Hippocampal formation (tissue), 2 donors: ENCODE data around the gene MAD1L1.
A peak's percentile ranks its signal among the peaks of the same experiment; 100 is the strongest.

Experiments
- DNase-seq, 2 donors: peaks; one replicate each; lab custom pipeline; 2025; lab: John Stamatoyannopoulos, UW

The MAD1L1 gene

GRCh38 chr7:2219136-2219535 is 13.6 kb downstream of the MAD1L1 start:
- DNase-seq = no peak

GRCh38 chr7:2218444-2218785 is 14.3 kb downstream of the MAD1L1 start:
- no peak for DNase-seq

GRCh38 chr7:2217716-2218443 is 14.9 kb downstream of the MAD1L1 start:
- DNase-seq = no peak

GRCh38 chr7:2217206-2217605 is 15.5 kb downstream of the MAD1L1 start:
- DNase-seq = no peak

GRCh38 chr7:2215851-2216250 is 16.9 kb downstream of the MAD1L1 start:
- no peak for DNase-seq

- DNase-seq = peak in 1 of 2 donors; percentile 22
Observed at GRCh38 chr7:2214636-2215035, 18.1 kb downstream of the MAD1L1 start.

GRCh38 chr7:2213551-2214215 is 19.1 kb downstream of the MAD1L1 start:
- DNase-seq = no peak

- no peak for DNase-seq
Observed at GRCh38 chr7:2212906-2213305, 19.8 kb downstream of the MAD1L1 start.

- no peak for DNase-seq
Observed at GRCh38 chr7:2211926-2212325, 20.8 kb downstream of the MAD1L1 start.

- no peak for DNase-seq
Observed at GRCh38 chr7:2211259-2211880, 21.4 kb downstream of the MAD1L1 start.

- no peak for DNase-seq
Observed at GRCh38 chr7:2210551-2211258, 22.0 kb downstream of the MAD1L1 start.

- DNase-seq = no peak
Observed at GRCh38 chr7:2209961-2210323, 22.8 kb downstream of the MAD1L1 start.

- peak; percentile 70 for DNase-seq
Observed at GRCh38 chr7:2209146-2209960, 23.4 kb downstream of the MAD1L1 start.

- DNase-seq = no peak
Observed at GRCh38 chr7:2208712-2209111, 24.0 kb downstream of the MAD1L1 start.

GRCh38 chr7:2205036-2205780 is 27.5 kb downstream of the MAD1L1 start:
- no peak for DNase-seq

- no peak for DNase-seq
Observed at GRCh38 chr7:2204446-2204845, 28.3 kb downstream of the MAD1L1 start.

- no peak for DNase-seq
Observed at GRCh38 chr7:2203766-2204300, 28.9 kb downstream of the MAD1L1 start.

- DNase-seq = no peak
Observed at GRCh38 chr7:2202901-2203765, 29.6 kb downstream of the MAD1L1 start.

- DNase-seq = no peak
Observed at GRCh38 chr7:2202361-2202761, 30.4 kb downstream of the MAD1L1 start.
